Endothelial cell of umbilical vein (primary cell): ENCODE measurements around the gene ABCD1. TPM values are rescaled to one million over a fixed set of nuclear protein-coding genes. Genes with fewer than 3 reads are reported as not detected.

Source experiments
- BruUV-seq: library from RNA; stranded (reverse); fragments of 400-500 nt; replicated peaks from 2 replicates; lab custom pipeline; 2021; lab: Mats Ljungman, UMichigan
- CTCF ChIA-PET: fragments of 300-600, 350-600 bp; sonication (Branson Sonifier 250); formaldehyde crosslinking; loops from one replicate; lab custom pipeline; 2021; ENCODE audit warnings: antibody characterized with exemption, inconsistent platforms; lab: Charles Lee
- POLR2A ChIA-PET: fragments of 300-600, 350-600 bp; sonication (Branson Sonifier 250); formaldehyde crosslinking; loops from one replicate; lab custom pipeline; 2021; ENCODE audit warnings: antibody characterized with exemption, inconsistent platforms; lab: Charles Lee
- DNase-seq: peaks from one replicate; pipeline ENCODE4 v3.0.0-alpha.2; 2011; ENCODE audit warnings: low read depth, low spot score
- FAIRE-seq: peaks from 2 replicates; lab custom pipeline; 2011; peaks lifted over from hg19 to GRCh38; lab: Jason Lieb, UNC
- H2AFZ ChIP-seq: 2 replicates; pipeline ENCODE4 v1.6.0; 2012; ENCODE audit warnings: low read depth, low read length, control low read depth, inconsistent platforms
- H3K27ac ChIP-seq: 2 replicates; pipeline ENCODE4 v1.5.1; 2011; ENCODE audit warnings: low read depth, mild to moderate bottlenecking, control low read depth, low read length, moderate library complexity; ENCODE audit not compliant: insufficient read depth
- H3K27me3 ChIP-seq, 2 experiments: 2 replicates each; pipeline versions ENCODE4 v1.6.0 to v1.6.1; 2011; ENCODE audit warnings: low read length in 2 of 2, mixed read lengths in 1 of 2; ENCODE audit not compliant: control insufficient read depth in 2 of 2, insufficient read depth in 2 of 2
- H3K36me3 ChIP-seq, 2 experiments: 2 replicates in 1 of 2; 3 replicates in 1 of 2; pipeline ENCODE4 v1.5.1; 2011; ENCODE audit warnings: low read length in 2 of 2, mild to moderate bottlenecking in 1 of 2, moderate library complexity in 1 of 2; ENCODE audit not compliant: control insufficient read depth in 2 of 2, insufficient read depth in 2 of 2; ENCODE audit errors: extremely low read depth in 1 of 2
- H3K4me1 ChIP-seq: 3 replicates; pipeline ENCODE4 v1.5.1; 2011; ENCODE audit warnings: mild to moderate bottlenecking, low read length; ENCODE audit not compliant: control insufficient read depth, insufficient read depth; ENCODE audit errors: extremely low read depth
- H3K4me2 ChIP-seq: 2 replicates; pipeline ENCODE4 v1.6.1; 2011; ENCODE audit warnings: low read length, control low read depth, mixed read lengths; ENCODE audit not compliant: insufficient read depth
- H3K4me3 ChIP-seq, 3 experiments: fragments of 200-600 bp in 1 of 3; sonication (generic), shearing (Covaris generic) in 1 of 3; replicated peaks in 1 of 3; 2 replicates each; pipeline ENCODE4 v1.5.1; 2011 to 2016; ENCODE audit warnings: control low read depth in 3 of 3, low read length in 3 of 3, mild to moderate bottlenecking in 2 of 3, inconsistent platforms in 1 of 3, low read depth in 1 of 3, moderate library complexity in 1 of 3; ENCODE audit not compliant: insufficient read depth in 1 of 3
- H3K79me2 ChIP-seq: 2 replicates; pipeline ENCODE4 v1.6.0; 2012; ENCODE audit warnings: low read length, inconsistent platforms; ENCODE audit not compliant: control insufficient read depth, insufficient read depth
- H3K9ac ChIP-seq: replicated peaks from 2 replicates; pipeline ENCODE3; 2011; ENCODE audit warnings: low read length, control low read depth; ENCODE audit not compliant: insufficient read depth; ENCODE audit errors: extremely low read depth
- H3K9me1 ChIP-seq: replicated peaks from 3 replicates; pipeline ENCODE4 v1.6.0; 2011; ENCODE audit warnings: mild to moderate bottlenecking, low read length; ENCODE audit not compliant: control insufficient read depth, insufficient read depth; ENCODE audit errors: extremely low read depth
- H3K9me3 ChIP-seq: replicated peaks from 2 replicates; pipeline ENCODE4 v1.5.1; 2012; ENCODE audit warnings: low read length, inconsistent platforms; ENCODE audit not compliant: control insufficient read depth, insufficient read depth
- H4K20me1 ChIP-seq: replicated peaks from 2 replicates; pipeline ENCODE3; 2011; ENCODE audit warnings: mild to moderate bottlenecking, low read length; ENCODE audit not compliant: control insufficient read depth, insufficient read depth; ENCODE audit errors: extremely low read depth
- EZH2 ChIP-seq: IDR thresholded peaks from 2 replicates; pipeline ENCODE4 v1.6.1; 2012; ENCODE audit warnings: borderline replicate concordance, low read depth, mild to moderate bottlenecking, moderate library complexity, low read length, inconsistent platforms; ENCODE audit not compliant: severe bottlenecking
- FOS ChIP-seq: IDR thresholded peaks from 2 replicates; pipeline ENCODE4 v1.6.1; 2011; ENCODE audit warnings: mild to moderate bottlenecking, low read length, moderate library complexity, borderline replicate concordance; ENCODE audit not compliant: insufficient read depth
- GATA2 ChIP-seq: IDR thresholded peaks from 2 replicates; pipeline ENCODE4 v1.7.0; 2011; ENCODE audit warnings: low read depth, mild to moderate bottlenecking, moderate library complexity, mixed read lengths, low read length; ENCODE audit not compliant: insufficient read length, insufficient read depth
- JUN ChIP-seq: IDR thresholded peaks from 2 replicates; pipeline ENCODE4 v1.6.1; 2011; ENCODE audit warnings: borderline replicate concordance, low read depth; ENCODE audit not compliant: insufficient read length, insufficient read depth
- MYC ChIP-seq: IDR thresholded peaks from one replicate; pipeline ENCODE4 v1.6.1; 2011; ENCODE audit warnings: mild to moderate bottlenecking, low read depth, low read length
- POLR2A ChIP-seq: IDR thresholded peaks from 2 replicates; pipeline ENCODE4 v1.6.1; 2012; ENCODE audit warnings: low read depth, mild to moderate bottlenecking, control low read depth, low read length
- POLR2AphosphoS5 ChIP-seq: IDR thresholded peaks from 2 replicates; pipeline ENCODE4 v1.6.1; 2012; ENCODE audit warnings: low read depth, mild to moderate bottlenecking, control low read depth, low read length, moderate library complexity; ENCODE audit not compliant: insufficient read depth
- dilution Hi-C: fragments of 300-500 bp; cut with MboI; formaldehyde crosslinking; loops from one replicate; pipeline ENCODE4 v1.15.0; 2019; ENCODE audit warnings: low sequenced_read_pairs; ENCODE audit not compliant: extremely low pct_ligation_motif_present
- intact Hi-C: fragments of 100-400 bp; cut with micrococcal nuclease; formaldehyde crosslinking; loops from one replicate; pipeline ENCODE4 v1.10.0; 2022
- polyA plus RNA-seq, 4 experiments: library from polyadenylated mRNA; depleted of rRNA in 3 of 4; stranded (reverse) in 3 of 4; unstranded in 1 of 4; fragments of >200 nt; gene quantifications; 2 replicates each; pipeline versions ENCODE4 v1.2.1 to v1.2.3, GENCODE V29; 2011 to 2012; ENCODE audit warnings: missing spikeins in 1 of 4
- total RNA-seq: library from RNA; stranded (reverse); gene quantifications from 2 replicates; pipeline ENCODE4 v1.2.3, GENCODE V29; 2021
- TF ChIP-seq, protein P1 (sequence below), 2 donors: IDR thresholded peaks; 1 replicate in 1 of 2; 2 replicates in 1 of 2; pipeline ENCODE4 v1.5.1; 2011; ENCODE audit warnings: low read length in 2 of 2, mild to moderate bottlenecking in 2 of 2, moderate library complexity in 2 of 2, control low read depth in 1 of 2, inconsistent platforms in 1 of 2, low read depth in 1 of 2; ENCODE audit not compliant: insufficient read depth in 1 of 2; ENCODE audit errors: extremely low read depth in 1 of 2
- TF ChIP-seq, protein P2 (sequence below): IDR thresholded peaks from 2 replicates; pipeline ENCODE4 v1.6.1; 2011; ENCODE audit not compliant: insufficient read depth, insufficient read length

ABCD1 gene
- total and polyA plus RNA-seq, 2 donors (not counting 3 experiments of a cell fraction or from before 2014, with no cell fraction given): 9.1 to 12.9 TPM

DNA sequence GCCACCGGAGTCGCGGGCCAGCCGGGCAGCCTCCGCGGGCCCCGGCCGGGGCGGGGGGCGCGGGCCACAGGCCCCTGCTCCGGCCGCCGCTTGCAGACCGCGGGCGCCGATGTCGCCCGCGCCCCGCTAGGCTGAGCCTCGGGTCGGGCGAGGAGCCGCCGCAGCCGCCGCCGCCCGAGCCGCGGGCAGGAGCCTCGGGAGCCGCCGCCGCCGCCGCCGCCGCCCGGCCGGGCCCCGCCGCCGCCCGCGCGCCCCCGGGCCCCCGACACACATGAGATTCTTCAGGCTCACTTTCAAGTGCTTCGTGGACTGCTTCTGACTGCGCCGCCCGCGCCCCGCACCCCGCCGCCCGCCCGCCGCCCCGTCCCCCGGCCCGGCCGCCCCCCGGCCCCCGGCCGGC lies 36.6 kb upstream of the ABCD1 start:
- ChIA-PET POLR2A (no interaction called here), CTCF (interaction anchor here (1.2 to 4.2 kb wide), 2 partner anchors 17 to 20 kb away, joined by 6 to 30 read pairs; no protein-coding TSS in a partner anchor)
- no peak for TF ChIP-seq JUN
- Histone ChIP-seq H3K4me3 (peak overlapping the region in 1 of 3 experiments; percentile 4), H3K36me3 (no peaks in the 10 kb centered on the region), H2AFZ (no peak overlapping the region), H3K9ac (no peak overlapping the region), H3K79me2 (no peaks in the 10 kb centered on the region), H3K4me1 (peaks cover 4% of the 10 kb centered on the region), H4K20me1 (no peaks in the 10 kb centered on the region), H3K4me2 (no peak overlapping the region), H3K9me3 (no peaks in the 10 kb centered on the region), H3K27me3 (no peaks in the 10 kb centered on the region), H3K9me1 (no peaks in the 10 kb centered on the region), H3K27ac (no peak overlapping the region)
- intact Hi-C loops: no loop called here
- FAIRE-seq: no peak
- BruUV-seq: no TSS peak
- no peak for DNase-seq
- dilution Hi-C loops: no loop called here

DNA sequence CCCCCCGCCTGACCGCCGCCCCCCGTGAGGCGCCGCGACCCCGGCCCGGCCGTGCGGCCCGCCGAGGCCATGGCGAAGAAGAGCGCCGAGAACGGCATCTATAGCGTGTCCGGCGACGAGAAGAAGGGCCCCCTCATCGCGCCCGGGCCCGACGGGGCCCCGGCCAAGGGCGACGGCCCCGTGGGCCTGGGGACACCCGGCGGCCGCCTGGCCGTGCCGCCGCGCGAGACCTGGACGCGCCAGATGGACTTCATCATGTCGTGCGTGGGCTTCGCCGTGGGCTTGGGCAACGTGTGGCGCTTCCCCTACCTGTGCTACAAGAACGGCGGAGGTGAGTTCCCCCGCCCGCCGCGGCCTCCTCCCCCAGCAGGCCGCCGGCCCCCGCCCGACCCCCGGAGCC lies 36.1 kb upstream of the ABCD1 start:
- Histone ChIP-seq H3K9me1 (no peaks in the 10 kb centered on the region), H3K4me2 (no peak overlapping the region), H3K79me2 (no peaks in the 10 kb centered on the region), H3K27ac (no peak overlapping the region), H3K4me3 (peak overlapping the region in 1 of 3 experiments; percentile 40), H4K20me1 (no peaks in the 10 kb centered on the region), H3K27me3 (no peaks in the 10 kb centered on the region), H3K4me1 (peaks cover 4% of the 10 kb centered on the region), H3K36me3 (no peaks in the 10 kb centered on the region), H2AFZ (no peak overlapping the region), H3K9ac (no peak overlapping the region), H3K9me3 (no peaks in the 10 kb centered on the region)
- TF ChIP-seq FOS (no peak), MYC (no peak), POLR2AphosphoS5 (no peak), EZH2 (no peak), JUN (no peak), POLR2A (no peak), GATA2 (no peak)
- TF ChIP-seq, protein P1, sequence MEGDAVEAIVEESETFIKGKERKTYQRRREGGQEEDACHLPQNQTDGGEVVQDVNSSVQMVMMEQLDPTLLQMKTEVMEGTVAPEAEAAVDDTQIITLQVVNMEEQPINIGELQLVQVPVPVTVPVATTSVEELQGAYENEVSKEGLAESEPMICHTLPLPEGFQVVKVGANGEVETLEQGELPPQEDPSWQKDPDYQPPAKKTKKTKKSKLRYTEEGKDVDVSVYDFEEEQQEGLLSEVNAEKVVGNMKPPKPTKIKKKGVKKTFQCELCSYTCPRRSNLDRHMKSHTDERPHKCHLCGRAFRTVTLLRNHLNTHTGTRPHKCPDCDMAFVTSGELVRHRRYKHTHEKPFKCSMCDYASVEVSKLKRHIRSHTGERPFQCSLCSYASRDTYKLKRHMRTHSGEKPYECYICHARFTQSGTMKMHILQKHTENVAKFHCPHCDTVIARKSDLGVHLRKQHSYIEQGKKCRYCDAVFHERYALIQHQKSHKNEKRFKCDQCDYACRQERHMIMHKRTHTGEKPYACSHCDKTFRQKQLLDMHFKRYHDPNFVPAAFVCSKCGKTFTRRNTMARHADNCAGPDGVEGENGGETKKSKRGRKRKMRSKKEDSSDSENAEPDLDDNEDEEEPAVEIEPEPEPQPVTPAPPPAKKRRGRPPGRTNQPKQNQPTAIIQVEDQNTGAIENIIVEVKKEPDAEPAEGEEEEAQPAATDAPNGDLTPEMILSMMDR (IDR thresholded peaks at IDR 0.05; ENCODE audit: extremely low read depth in 1 of 2, insufficient read depth in 1 of 2, low read depth in 1 of 2, low read length in 2 of 2): no peak
- TF ChIP-seq, protein P2, sequence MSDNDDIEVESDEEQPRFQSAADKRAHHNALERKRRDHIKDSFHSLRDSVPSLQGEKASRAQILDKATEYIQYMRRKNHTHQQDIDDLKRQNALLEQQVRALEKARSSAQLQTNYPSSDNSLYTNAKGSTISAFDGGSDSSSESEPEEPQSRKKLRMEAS: no peak
- CTCF ChIA-PET: no interaction called here
- intact Hi-C loops: no loop called here
- DNase-seq (no peak), FAIRE-seq (no peak)
- BruUV-seq: no TSS peak
- dilution Hi-C loops: no loop called here
- POLR2A ChIA-PET: no interaction called here
